Amygdala (tissue), 56 donors: ENCODE measurements around the gene LHFPL3.
A peak's percentile ranks its signal among the peaks of the same experiment; 100 is the strongest.

ENCODE experiments used
- DNase-seq, 56 donors: peaks; one replicate each; lab custom pipeline; 2025; lab: John Stamatoyannopoulos, UW

The LHFPL3 gene

GRCh38 chr7:104883248-104883717 lies 554.9 kb downstream of the LHFPL3 start:
- peak in 1 of 56 donors; percentile 7 for DNase-seq

GRCh38 chr7:104883718-104884452 lies 555.5 kb downstream of the LHFPL3 start:
- DNase-seq: peak in 54 of 56 donors; percentile 5 to 90 (median 59)

- DNase-seq: no peak
Measured at GRCh38 chr7:104886651-104887050, 558.2 kb downstream of the LHFPL3 start.

GRCh38 chr7:104890216-104890615 lies 561.8 kb downstream of the LHFPL3 start:
- no peak for DNase-seq

- no peak for DNase-seq
Measured at GRCh38 chr7:104891949-104892348, 563.5 kb downstream of the LHFPL3 start.

- no peak for DNase-seq
Measured at GRCh38 chr7:104894314-104894713, 565.9 kb downstream of the LHFPL3 start.

- DNase-seq: no peak
Measured at GRCh38 chr7:104894726-104895521, 566.5 kb downstream of the LHFPL3 start.

GRCh38 chr7:104895522-104896236 lies 567.3 kb downstream of the LHFPL3 start:
- peak in 1 of 56 donors; percentile 37 for DNase-seq

GRCh38 chr7:104898434-104898833 lies 570.0 kb downstream of the LHFPL3 start:
- DNase-seq: no peak

GRCh38 chr7:104900525-104901239 lies 572.3 kb downstream of the LHFPL3 start:
- peak in 15 of 56 donors; percentile 5 to 56 (median 21) for DNase-seq

GRCh38 chr7:104901240-104901619 lies 572.8 kb downstream of the LHFPL3 start:
- DNase-seq: no peak

- no peak for DNase-seq
Measured at GRCh38 chr7:104902183-104902582, 573.8 kb downstream of the LHFPL3 start.

- DNase-seq: no peak
Measured at GRCh38 chr7:104903044-104903443, 574.6 kb downstream of the LHFPL3 start.

GRCh38 chr7:104903846-104904245 lies 575.4 kb downstream of the LHFPL3 start:
- DNase-seq: no peak

GRCh38 chr7:104906032-104906431 lies 577.6 kb downstream of the LHFPL3 start:
- DNase-seq: no peak

- DNase-seq: no peak
Measured at GRCh38 chr7:104906556-104906955, 578.2 kb downstream of the LHFPL3 start.

- no peak for DNase-seq
Measured at GRCh38 chr7:104908636-104909035, 580.2 kb downstream of the LHFPL3 start.

- no peak for DNase-seq
Measured at GRCh38 chr7:104909096-104909495, 580.7 kb downstream of the LHFPL3 start.

GRCh38 chr7:104914421-104914820 lies 586.0 kb downstream of the LHFPL3 start:
- peak in 1 of 56 donors; percentile 7 for DNase-seq

- no peak for DNase-seq
Measured at GRCh38 chr7:104921596-104921995, 593.2 kb downstream of the LHFPL3 start.
